Loucy (cell line): ENCODE data around the gene SPRR1A.

Experiments
- CTCF ChIP-seq: fragments of 200-600 bp; sonication (generic); conservative IDR thresholded peaks from 2 replicates; pipeline ENCODE4 v1.5.1; 2014; ENCODE audit warnings: mild to moderate bottlenecking, antibody characterized with exemption, low read length
- EZH2phosphoT487 ChIP-seq: fragments of 200-600 bp; IDR thresholded peaks from 2 replicates; pipeline ENCODE4 v1.6.1; 2018; ENCODE audit warnings: antibody characterized with exemption, mild to moderate bottlenecking, moderate library complexity, borderline replicate concordance

GRCh38 chr1:153035211-153035610, 51.3 kb downstream of the SPRR1A start:
- no peak for TF ChIP-seq EZH2phosphoT487
- TF ChIP-seq CTCF: no peak
